Upper lobe of left lung (tissue), 6 donors: ENCODE measurements around the gene ACTL8. TPM values are rescaled to one million over a fixed set of nuclear protein-coding genes. Genes with fewer than 3 reads are reported as not detected.

ENCODE experiments used
- ATAC-seq, 2 donors: fragments of 200-7000 bp; cut with Tn5 transposase; one replicate each; pipeline ENCODE4 v1.9.1; 2022; ENCODE audit warnings: mild to moderate bottlenecking in 2 of 2, moderate library complexity in 2 of 2; ENCODE audit not compliant: low FRiP score in 2 of 2
- DNase-seq, 2 donors: peaks; one replicate each; pipeline ENCODE4 v3.0.0-alpha.2; 2019 to 2020
- H3K27ac ChIP-seq, 4 donors: fragments of 200-600 bp; sonication (generic); one replicate each; pipeline ENCODE4 v1.5.1; 2016 to 2019
- H3K27me3 ChIP-seq, 4 donors: fragments of 200-600 bp; sonication (generic); one replicate each; pipeline ENCODE4 v1.5.1; 2017 to 2019
- H3K36me3 ChIP-seq, 4 donors: fragments of 200-600 bp; sonication (generic); one replicate each; pipeline ENCODE4 v1.5.1; 2016 to 2019
- H3K4me1 ChIP-seq, 4 donors: fragments of 200-600 bp; sonication (generic); one replicate each; pipeline ENCODE4 v1.5.1; 2018 to 2019
- H3K4me3 ChIP-seq, 4 donors: fragments of 200-600 bp; sonication (generic); one replicate each; pipeline ENCODE4 v1.5.1; 2017 to 2019; ENCODE audit warnings: mild to moderate bottlenecking in 2 of 4, moderate library complexity in 1 of 4
- H3K9me3 ChIP-seq, 4 donors: fragments of 200-600 bp; sonication (generic); one replicate each; pipeline ENCODE4 v1.5.1; 2018 to 2019
- CTCF ChIP-seq, 6 experiments: fragments of 450-650 bp in 4 of 6; fragments of 200-600 bp in 2 of 6; sonication (generic) in 2 of 6; IDR thresholded peaks; one replicate each; pipeline ENCODE4 v1.5.1; 2016 to 2019; ENCODE audit warnings: antibody characterized with exemption in 6 of 6
- EP300 ChIP-seq, 4 donors: sonication (generic); formaldehyde crosslinking; IDR thresholded peaks; one replicate each; pipeline ENCODE4 v1.5.1; 2017; ENCODE audit warnings: antibody characterized with exemption in 4 of 4, control low read depth in 2 of 4
- POLR2A ChIP-seq, 4 donors: fragments of 450-650 bp; IDR thresholded peaks; one replicate each; pipeline ENCODE4 v1.5.1; 2016 to 2017; ENCODE audit warnings: antibody characterized with exemption in 4 of 4, mild to moderate bottlenecking in 2 of 4
- POLR2AphosphoS5 ChIP-seq, 2 donors: sonication (generic); formaldehyde crosslinking; IDR thresholded peaks; one replicate each; pipeline ENCODE4 v1.5.1; 2017; ENCODE audit warnings: antibody characterized with exemption in 2 of 2
- WGBS, 2 donors: methylation state at CpG; one replicate each; pipeline ENCODE4 v1.1.5; 2017 to 2018; 5-methylcytosine and 5-hydroxymethylcytosine counted together
- total RNA-seq, 6 donors: library from RNA; depleted of rRNA in 4 of 6; stranded (reverse); fragments of >200 nt in 4 of 6; gene quantifications; one replicate each; pipeline versions ENCODE4 v1.1.0 to v1.2.1, GENCODE V29; 2016 to 2021
- donor health status: DM: no; HTN: no; CAD: no; lungs with moderate emphysema.
- donor health status: DM: no; HTN: yes; CAD: no; lungs with severe emphysema.

Gene ACTL8
- total RNA-seq, 6 donors from 2014 or later = not detected

GRCh38 chr1:17770983-17771382 lies 15.8 kb downstream of the ACTL8 start:
- TF ChIP-seq POLR2A (IDR thresholded peaks at IDR 0.05) (no peak), EP300 (IDR thresholded peaks at IDR 0.05) (no peak), POLR2AphosphoS5 (IDR thresholded peaks at IDR 0.05) (no peak)
- H3K27me3 ChIP-seq = peaks cover 0 to 1% (median 0%) of the 10 kb centered on the region in 4 donors
- 91% methylated on average over 10 of the region's 10 CpGs for WGBS, 2 donors
- no peak for ATAC-seq
- no peak for DNase-seq
- no peaks in the 10 kb centered on the region for H3K36me3 ChIP-seq
- H3K9me3 ChIP-seq = no peaks in the 10 kb centered on the region
- H3K4me1 ChIP-seq = no peaks in the 10 kb centered on the region
- H3K27ac ChIP-seq = no peak overlapping the region
- H3K4me3 ChIP-seq = no peak overlapping the region

- TF ChIP-seq EP300 (IDR thresholded peaks at IDR 0.05) (no peak), POLR2A (IDR thresholded peaks at IDR 0.05) (no peak), CTCF (IDR thresholded peaks at IDR 0.05) (no peak), POLR2AphosphoS5 (IDR thresholded peaks at IDR 0.05) (no peak)
- no peaks in the 10 kb centered on the region for H3K4me1 ChIP-seq
- no peak overlapping the region for H3K27ac ChIP-seq
- 79 to 81% methylated on average over 14 of the region's 14 CpGs for WGBS, 2 donors
- DNase-seq (no peak), ATAC-seq (no peak)
- H3K4me3 ChIP-seq = no peak overlapping the region
- H3K36me3 ChIP-seq = no peaks in the 10 kb centered on the region
- no peaks in the 10 kb centered on the region for H3K9me3 ChIP-seq
- peaks cover 0 to 4% (median 0%) of the 10 kb centered on the region in 4 donors for H3K27me3 ChIP-seq
These were observed 17.6 kb downstream of the ACTL8 start for GRCh38 chr1:17772615-17773212.

GRCh38 chr1:17773591-17774326 lies 18.6 kb downstream of the ACTL8 start:
- Histone ChIP-seq H3K4me3 (no peak overlapping the region), H3K9me3 (no peaks in the 10 kb centered on the region), H3K36me3 (no peaks in the 10 kb centered on the region), H3K4me1 (no peaks in the 10 kb centered on the region), H3K27me3 (peaks cover 0 to 4% (median 0%) of the 10 kb centered on the region in 4 donors), H3K27ac (no peak overlapping the region)
- ATAC-seq (no peak), DNase-seq (no peak)
- no peak for TF ChIP-seq POLR2AphosphoS5 (IDR thresholded peaks at IDR 0.05)
- 65 to 70% methylated on average over 15 to 16 of the region's 16 CpGs for WGBS, 2 donors

GRCh38 chr1:17774452-17774851 lies 19.3 kb downstream of the ACTL8 start:
- ATAC-seq (no peak), DNase-seq (no peak)
- no peak overlapping the region for H3K27ac ChIP-seq
- no peaks in the 10 kb centered on the region for H3K4me1 ChIP-seq
- no peaks in the 10 kb centered on the region for H3K9me3 ChIP-seq
- WGBS, 2 donors = 83 to 84% methylated on average over 5 to 6 of the region's 6 CpGs
- H3K27me3 ChIP-seq = peaks cover 0 to 4% (median 0%) of the 10 kb centered on the region in 4 donors
- TF ChIP-seq POLR2A (IDR thresholded peaks at IDR 0.05) (no peak), POLR2AphosphoS5 (IDR thresholded peaks at IDR 0.05) (no peak)
- H3K4me3 ChIP-seq = no peak overlapping the region
- H3K36me3 ChIP-seq = no peaks in the 10 kb centered on the region

- TF ChIP-seq EP300 (IDR thresholded peaks at IDR 0.05) (no peak), CTCF (IDR thresholded peaks at IDR 0.05) (no peak), POLR2A (IDR thresholded peaks at IDR 0.05) (no peak)
- 80 to 92% methylated on average over 2 of the region's 2 CpGs for WGBS, 2 donors
- DNase-seq (no peak), ATAC-seq (no peak)
- Histone ChIP-seq H3K36me3 (no peaks in the 10 kb centered on the region), H3K27ac (no peak overlapping the region), H3K27me3 (peaks cover 0 to 4% (median 0%) of the 10 kb centered on the region in 4 donors), H3K9me3 (no peaks in the 10 kb centered on the region), H3K4me3 (no peak overlapping the region), H3K4me1 (no peaks in the 10 kb centered on the region)
These were observed 20.7 kb downstream of the ACTL8 start for GRCh38 chr1:17775796-17776195.

GRCh38 chr1:17776426-17776825 lies 21.3 kb downstream of the ACTL8 start:
- no peak overlapping the region for H3K27ac ChIP-seq
- H3K4me1 ChIP-seq = no peaks in the 10 kb centered on the region
- no peaks in the 10 kb centered on the region for H3K36me3 ChIP-seq
- ATAC-seq = no peak
- DNase-seq = no peak
- no peak overlapping the region for H3K4me3 ChIP-seq
- no peak for TF ChIP-seq POLR2AphosphoS5 (IDR thresholded peaks at IDR 0.05)
- TF ChIP-seq POLR2A (IDR thresholded peaks at IDR 0.05) = no peak
- TF ChIP-seq EP300 (IDR thresholded peaks at IDR 0.05) = no peak
- TF ChIP-seq CTCF (IDR thresholded peaks at IDR 0.05) = no peak
- no peaks in the 10 kb centered on the region for H3K9me3 ChIP-seq
- 45 to 57% methylated on average over 9 to 11 of the region's 11 CpGs for WGBS, 2 donors
- H3K27me3 ChIP-seq = peaks cover 0 to 4% (median 0%) of the 10 kb centered on the region in 4 donors
